H1 (cell line): ENCODE measurements around the gene FADS2. TPM values are rescaled to one million over a fixed set of nuclear protein-coding genes. Genes with fewer than 3 reads are reported as not detected.
A peak's percentile ranks its signal among the peaks of the same experiment; 100 is the strongest.

ENCODE experiments used
- ATF3 ChIP-seq: IDR thresholded peaks from 2 replicates; pipeline ENCODE4 v1.6.1; 2011; ENCODE audit warnings: low read depth, mild to moderate bottlenecking, low read length; ENCODE audit not compliant: insufficient read depth
- BRCA1 ChIP-seq: IDR thresholded peaks from 2 replicates; pipeline ENCODE4 v1.6.1; 2012; ENCODE audit warnings: low read depth, low read length, improper control_type of control experiment
- CEBPB ChIP-seq: IDR thresholded peaks from 2 replicates; pipeline ENCODE4 v1.6.1; 2012; ENCODE audit warnings: low read depth, low read length
- CHD1 ChIP-seq: IDR thresholded peaks from 2 replicates; pipeline ENCODE4 v1.6.1; 2012; ENCODE audit warnings: low read depth, low read length, improper control_type of control experiment
- E2F6 ChIP-seq: IDR thresholded peaks from 2 replicates; pipeline ENCODE4 v1.6.1; 2012; ENCODE audit warnings: inconsistent platforms
- EP300 ChIP-seq, 2 experiments: IDR thresholded peaks; 1 replicate in 1 of 2; 2 replicates in 1 of 2; pipeline ENCODE4 v1.6.1; 2011 to 2012; ENCODE audit warnings: low read depth in 2 of 2, low read length in 2 of 2, mild to moderate bottlenecking in 2 of 2, borderline replicate concordance in 1 of 2, inconsistent platforms in 1 of 2, moderate library complexity in 1 of 2
- EZH2 ChIP-seq: fragments of 200-600 bp; sonication (generic); IDR thresholded peaks from 2 replicates; pipeline ENCODE4 v1.7.1; 2012; ENCODE audit warnings: low read depth, mild to moderate bottlenecking, moderate library complexity, low read length, inconsistent platforms; ENCODE audit not compliant: severe bottlenecking
- HDAC2 ChIP-seq, 2 experiments: fragments of 300-600 bp in 1 of 2; sonication (generic) in 1 of 2; IDR thresholded peaks; 2 replicates each; pipeline ENCODE4 v1.6.1; 2011 to 2012; ENCODE audit warnings: low read depth in 2 of 2, low read length in 2 of 2, mild to moderate bottlenecking in 2 of 2, moderate library complexity in 2 of 2, borderline replicate concordance in 1 of 2, inconsistent platforms in 1 of 2
- JUND ChIP-seq: IDR thresholded peaks from 2 replicates; pipeline ENCODE4 v1.6.1; 2011; ENCODE audit warnings: mild to moderate bottlenecking, improper control_type of control experiment, low read length
- NANOG ChIP-seq: IDR thresholded peaks from 2 replicates; pipeline ENCODE4 v1.6.1; 2011; ENCODE audit warnings: low read length, low read depth, mild to moderate bottlenecking, inconsistent platforms; ENCODE audit not compliant: insufficient read depth, poor library complexity, severe bottlenecking
- POU5F1 ChIP-seq: IDR thresholded peaks from 2 replicates; pipeline ENCODE4 v1.6.1; 2011; ENCODE audit warnings: low read depth, mild to moderate bottlenecking, low read length, moderate library complexity
- RFX5 ChIP-seq: IDR thresholded peaks from 2 replicates; pipeline ENCODE4 v1.6.1; 2011; ENCODE audit warnings: low read depth, low read length, improper control_type of control experiment, borderline replicate concordance
- SIN3A ChIP-seq, 2 experiments: IDR thresholded peaks in 1 of 2; conservative IDR thresholded peaks in 1 of 2; 2 replicates each; pipeline ENCODE4 v1.6.1; 2011 to 2012; ENCODE audit warnings: low read length in 2 of 2, improper control_type of control experiment in 1 of 2, low read depth in 1 of 2, mild to moderate bottlenecking in 1 of 2
- SIX5 ChIP-seq: IDR thresholded peaks from 2 replicates; pipeline ENCODE4 v1.6.1; 2011; ENCODE audit warnings: mild to moderate bottlenecking, low read depth, low read length
- SP1 ChIP-seq: IDR thresholded peaks from 2 replicates; pipeline ENCODE4 v1.6.1; 2011; ENCODE audit warnings: low read depth, low read length
- SRF ChIP-seq: IDR thresholded peaks from 2 replicates; pipeline ENCODE4 v1.6.1; 2011; ENCODE audit warnings: mild to moderate bottlenecking, low read depth, low read length, moderate library complexity
- SUZ12 ChIP-seq: fragments of 200-600 bp; sonication (generic); IDR thresholded peaks from 2 replicates; pipeline ENCODE4 v1.6.1; 2012; ENCODE audit warnings: mild to moderate bottlenecking, inconsistent platforms, low read length, moderate library complexity, mixed read lengths
- TAF1 ChIP-seq: IDR thresholded peaks from 2 replicates; pipeline ENCODE4 v1.6.1; 2011; ENCODE audit warnings: mild to moderate bottlenecking, low read depth, low read length
- YY1 ChIP-seq: IDR thresholded peaks from 2 replicates; pipeline ENCODE4 v1.6.1; 2011; ENCODE audit warnings: low read depth, mild to moderate bottlenecking, low read length
- polyA plus RNA-seq, 7 experiments: library from polyadenylated mRNA; depleted of rRNA in 3 of 7; stranded (reverse) in 5 of 7; unstranded in 2 of 7; fragments of >200 nt in 5 of 7; fragments of 200-250 nt in 2 of 7; gene quantifications; 1 replicate in 5 of 7; 2 replicates in 1 of 7; 4 replicates in 1 of 7; pipeline versions ENCODE4 v1.2.1 to v1.2.3, GENCODE V29; 2011 to 2013; ENCODE audit warnings: missing spikeins in 2 of 7, mixed read lengths in 2 of 7
- total RNA-seq: library from RNA; stranded (reverse); fragmentation: NEBNext Ultra II Directional; extraction: Animal tissue kit (Norgen Biotek cat#: 25700); gene quantifications from 2 replicates; pipeline ENCODE4 v1.2.1, GENCODE V29; 2021

The FADS2 gene
- total and polyA plus RNA-seq, 2 of the 8 experiments (the other 6 are each of a cell fraction or from before 2014, with no cell fraction given), result 499 to 701 TPM

- TF ChIP-seq ATF3 (no peak), POU5F1 (no peak), CEBPB (no peak), EZH2 (no peak), SIN3A (conservative IDR thresholded peaks at IDR 0.05 in 1 of 2, IDR thresholded peaks at IDR 0.05 in 1 of 2; ENCODE audit: low read depth in 1 of 2, low read length in 2 of 2) (peak in 1 of 2 experiments; percentile 33; a peak in 1 of 4 replicates), EP300 (IDR thresholded peaks at IDR 0.05; ENCODE audit: borderline replicate concordance in 1 of 2, low read depth in 2 of 2, low read length in 2 of 2) (peak in 1 of 2 experiments; percentile 66; a peak in 1 of 3 replicates), NANOG (no peak), RFX5 (no peak), BRCA1 (no peak), SIX5 (no peak), YY1 (no peak; the same call in 1 of the 2 replicates), TAF1 (peak; percentile 68; the same call in 1 of the 2 replicates), E2F6 (peak; percentile 70), SP1 (no peak), JUND (no peak), SRF (no peak), HDAC2 (IDR thresholded peaks at IDR 0.05; ENCODE audit: borderline replicate concordance in 1 of 2, low read depth in 2 of 2, low read length in 2 of 2) (0 out of 4 replicates have a peak, but pooled peaks of 1 of the 2 experiments have one; percentile 72), CHD1 (no peak), SUZ12 (no peak)
Measured at GRCh38 chr11:61827571-61828378, at the start of gene FADS2 (continued).
